MG63 (cell line): ENCODE results near the gene FAM83F. TPM values are rescaled to one million over a fixed set of nuclear protein-coding genes. Genes with fewer than 3 reads are reported as not detected.
A peak's percentile ranks its signal among the peaks of the same experiment; 100 is the strongest.

Experiments used
- DNase-seq: peaks from one replicate; pipeline ENCODE4 v3.0.0-alpha.2; 2020
- H3K27me3 ChIP-seq: fragments of 250-450 bp; sonication (Bioruptor Pico); 2 replicates; pipeline ENCODE4 v1.5.1; 2020; ENCODE audit warnings: mild to moderate bottlenecking, moderate library complexity
- H3K36me3 ChIP-seq: fragments of 250-450 bp; sonication (Bioruptor Pico); 2 replicates; pipeline ENCODE4 v1.5.1; 2020; ENCODE audit warnings: mild to moderate bottlenecking, moderate library complexity
- H3K4me3 ChIP-seq: fragments of 250-450 bp; sonication (Bioruptor Pico); 2 replicates; pipeline ENCODE4 v1.5.1; 2020; ENCODE audit warnings: mild to moderate bottlenecking, moderate library complexity
- H3K9me3 ChIP-seq: fragments of 250-450 bp; sonication (Bioruptor Pico); 2 replicates; pipeline ENCODE4 v1.5.1; 2020; ENCODE audit warnings: mild to moderate bottlenecking, moderate library complexity
- total RNA-seq: library from RNA; depleted of rRNA; stranded (reverse); fragments of >200 nt; shearing (Covaris generic); gene quantifications from 2 replicates; pipeline ENCODE4 v1.2.3, GENCODE V29; 2014; ENCODE audit warnings: low replicate concordance

FAM83F gene
- total RNA-seq, 1 experiment from 2014 or later = not detected

DNA sequence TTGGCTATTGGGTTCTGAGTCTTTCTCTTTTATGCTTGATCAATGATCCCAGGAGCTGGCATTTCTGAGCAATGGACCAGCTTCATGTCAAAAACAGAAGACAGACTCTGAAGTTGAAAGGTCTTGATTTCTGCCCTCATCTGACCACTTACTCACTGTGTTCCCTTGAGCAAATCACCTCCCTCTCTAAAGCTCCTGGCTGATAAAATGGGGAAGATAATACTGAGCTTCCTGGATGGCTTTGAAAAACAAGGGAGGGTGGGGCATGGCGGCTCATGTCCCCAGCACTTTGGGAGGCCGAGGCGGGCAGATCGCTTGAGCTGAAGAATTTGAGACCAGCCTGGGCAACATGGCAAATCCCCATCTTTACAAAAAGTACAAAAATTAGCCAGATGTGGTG, 6.4 kb downstream of the FAM83F start:
- Histone ChIP-seq H3K4me3 (no peak overlapping the region), H3K27me3 (no peaks in the 10 kb centered on the region), H3K36me3 (no peaks in the 10 kb centered on the region), H3K9me3 (no peaks in the 10 kb centered on the region)
- DNase-seq = no peak

DNA sequence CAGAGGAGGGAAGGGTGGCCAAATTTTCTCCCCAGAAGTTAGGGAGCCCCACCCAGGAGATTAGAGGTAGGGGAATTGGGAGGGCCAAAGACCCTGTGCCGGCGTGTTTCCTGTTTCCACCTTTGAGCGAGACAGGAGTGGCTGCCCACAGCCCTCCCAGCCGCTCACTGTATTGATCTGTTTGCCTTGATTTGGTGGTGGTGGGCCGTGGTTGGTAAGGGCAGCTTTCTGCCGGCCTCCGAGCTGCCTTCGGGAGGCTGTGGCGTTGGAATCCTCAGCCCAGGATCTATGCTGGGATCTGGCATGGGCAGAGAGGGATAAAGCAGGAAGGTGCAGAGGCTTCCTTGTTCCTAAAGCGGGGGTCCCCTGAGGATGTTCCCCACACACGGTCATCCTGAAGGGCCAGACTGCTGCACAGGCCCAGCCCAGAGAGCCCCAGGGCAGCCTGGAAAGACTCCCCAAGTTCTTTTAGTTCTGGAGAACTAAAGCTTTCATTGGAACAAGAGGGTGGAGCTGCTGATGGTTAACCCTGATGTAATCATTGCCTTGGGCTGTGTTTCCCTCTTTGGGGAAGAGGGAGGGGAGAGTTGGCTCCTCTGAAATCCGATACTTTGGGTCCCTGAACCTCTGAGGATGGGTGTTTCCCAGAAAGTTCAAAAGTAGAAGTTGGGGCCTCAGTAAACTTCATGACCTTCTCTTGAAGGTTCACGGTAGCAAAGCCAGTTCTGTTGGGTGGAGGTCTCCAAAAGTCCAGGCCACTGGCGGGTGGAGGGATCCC, 7.2 kb downstream of the FAM83F start:
- DNase-seq = no peak
- H3K27me3 ChIP-seq = no peaks in the 10 kb centered on the region
- H3K4me3 ChIP-seq = no peak overlapping the region
- no peaks in the 10 kb centered on the region for H3K9me3 ChIP-seq
- no peaks in the 10 kb centered on the region for H3K36me3 ChIP-seq

DNA sequence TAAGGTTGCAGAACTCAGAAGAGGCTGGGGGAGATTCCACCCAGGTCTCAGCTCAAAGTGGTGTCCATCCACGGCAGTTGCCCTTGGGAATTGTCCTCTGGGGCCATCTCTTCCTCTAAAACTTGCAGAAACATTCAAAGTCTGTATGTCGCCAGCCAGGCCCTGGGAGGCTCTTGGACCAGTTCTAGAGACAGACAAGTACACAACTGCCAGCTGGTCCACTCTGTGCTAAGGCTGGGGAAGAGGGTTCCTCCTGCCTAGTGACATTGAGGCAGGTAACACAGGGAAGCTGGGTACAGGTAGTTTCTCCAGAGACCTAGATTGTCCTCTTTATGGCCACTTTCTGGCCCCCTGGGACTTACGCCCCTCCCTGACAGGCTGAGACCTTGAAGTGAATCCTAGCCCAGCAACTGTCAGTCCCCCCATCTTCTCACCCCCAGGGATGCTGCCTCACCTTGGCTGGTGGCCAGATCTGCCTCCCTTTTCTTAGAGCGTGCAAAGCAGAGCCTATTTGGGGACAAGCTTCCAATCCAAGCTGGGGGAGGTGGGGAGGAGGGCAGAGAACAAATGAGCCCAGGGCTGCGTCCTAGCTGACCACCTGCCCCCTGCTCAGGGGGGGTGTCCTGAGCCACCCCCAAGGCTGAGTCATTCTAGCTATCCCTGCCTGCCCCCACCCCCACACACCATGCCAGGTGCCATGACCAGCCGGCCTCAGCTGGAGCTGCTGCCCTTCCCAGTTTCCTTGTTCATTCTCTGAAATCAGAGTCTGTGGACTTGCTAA, 8.4 kb downstream of the FAM83F start:
- Histone ChIP-seq H3K36me3 (no peaks in the 10 kb centered on the region), H3K9me3 (no peaks in the 10 kb centered on the region), H3K27me3 (no peaks in the 10 kb centered on the region), H3K4me3 (no peak overlapping the region)
- no peak for DNase-seq

- H3K27me3 ChIP-seq = 0 out of 2 replicates have a peak, but pooled peaks cover 2% of the 10 kb centered on the region
- H3K9me3 ChIP-seq = no peaks in the 10 kb centered on the region
- no peak overlapping the region for H3K4me3 ChIP-seq
- DNase-seq = no peak
- no peaks in the 10 kb centered on the region for H3K36me3 ChIP-seq
Observed at GRCh38 chr22:40004836-40005235, 10.1 kb downstream of the FAM83F start.

DNA sequence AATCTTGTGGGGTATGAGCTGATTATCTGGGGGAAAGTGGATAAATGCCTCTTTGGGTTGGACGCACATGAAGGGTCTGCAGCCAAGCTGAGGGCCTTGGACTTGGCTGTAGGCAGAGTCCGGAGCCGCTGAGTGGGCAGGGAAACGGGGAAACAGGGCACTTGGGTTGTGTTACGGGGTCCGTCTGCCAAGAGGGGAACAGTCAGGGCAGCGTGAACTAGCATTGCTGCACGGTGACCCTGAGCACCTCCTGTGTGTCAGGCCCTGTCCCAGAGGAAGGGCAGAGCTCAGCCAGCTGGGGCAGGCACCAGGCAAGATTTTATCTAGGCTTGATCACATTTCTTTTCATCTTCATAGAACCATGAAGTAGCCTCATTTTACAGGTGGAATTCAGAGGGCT, 11.9 kb downstream of the FAM83F start:
- Histone ChIP-seq H3K36me3 (no peaks in the 10 kb centered on the region), H3K9me3 (no peaks in the 10 kb centered on the region), H3K27me3 (0 out of 2 replicates have a peak, but pooled peaks cover 2% of the 10 kb centered on the region), H3K4me3 (no peak overlapping the region)
- no peak for DNase-seq

GRCh38 chr22:40007853-40008710, 13.3 kb downstream of the FAM83F start:
- H3K9me3 ChIP-seq = no peaks in the 10 kb centered on the region
- no peak for DNase-seq
- 0 out of 2 replicates have a peak, but pooled peaks cover 2% of the 10 kb centered on the region for H3K27me3 ChIP-seq

DNA sequence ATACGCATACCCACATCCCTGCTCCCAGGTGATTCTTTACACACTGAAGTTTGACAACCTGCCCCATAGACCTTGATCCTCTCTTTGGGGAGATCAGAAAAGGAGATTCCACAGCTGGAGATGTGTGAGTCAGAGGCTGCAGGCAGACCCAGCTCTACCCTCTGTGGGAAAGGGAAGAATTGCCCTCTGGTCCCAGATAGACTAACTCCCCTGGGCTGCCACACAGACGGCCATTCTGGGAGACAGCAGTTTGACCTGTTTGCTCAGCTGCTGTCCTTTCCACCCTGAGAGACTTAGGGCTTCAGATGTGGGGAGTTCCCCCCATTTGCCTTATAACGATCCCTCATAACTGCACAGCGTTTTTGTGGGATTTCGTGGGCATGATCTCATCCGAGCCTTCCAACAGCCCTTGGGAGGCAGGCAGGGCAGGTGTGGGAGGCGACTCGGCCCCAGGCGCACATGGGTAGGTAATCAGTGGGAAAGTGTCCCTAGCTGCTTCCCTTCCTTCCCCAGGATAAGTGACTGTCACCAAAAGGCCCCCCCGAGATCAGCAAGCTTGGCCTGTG, 14.1 kb downstream of the FAM83F start:
- peaks cover 8% of the 10 kb centered on the region; the same call in 1 of the 2 replicates for H3K27me3 ChIP-seq
- no peaks in the 10 kb centered on the region for H3K36me3 ChIP-seq
- H3K9me3 ChIP-seq = no peaks in the 10 kb centered on the region
- DNase-seq = no peak
- no peak overlapping the region for H3K4me3 ChIP-seq

More at GRCh38 chr22:40007853-40008710, 13.3 kb downstream of the FAM83F start:
- H3K4me3 ChIP-seq = no peak overlapping the region
- no peaks in the 10 kb centered on the region for H3K36me3 ChIP-seq

- no peaks in the 10 kb centered on the region for H3K36me3 ChIP-seq
- DNase-seq = peak; percentile 21
- no peak overlapping the region for H3K4me3 ChIP-seq
- peaks cover 8% of the 10 kb centered on the region; the same call in 1 of the 2 replicates for H3K27me3 ChIP-seq
- no peaks in the 10 kb centered on the region for H3K9me3 ChIP-seq
Observed at GRCh38 chr22:40009292-40009774, 14.6 kb downstream of the FAM83F start.

DNA sequence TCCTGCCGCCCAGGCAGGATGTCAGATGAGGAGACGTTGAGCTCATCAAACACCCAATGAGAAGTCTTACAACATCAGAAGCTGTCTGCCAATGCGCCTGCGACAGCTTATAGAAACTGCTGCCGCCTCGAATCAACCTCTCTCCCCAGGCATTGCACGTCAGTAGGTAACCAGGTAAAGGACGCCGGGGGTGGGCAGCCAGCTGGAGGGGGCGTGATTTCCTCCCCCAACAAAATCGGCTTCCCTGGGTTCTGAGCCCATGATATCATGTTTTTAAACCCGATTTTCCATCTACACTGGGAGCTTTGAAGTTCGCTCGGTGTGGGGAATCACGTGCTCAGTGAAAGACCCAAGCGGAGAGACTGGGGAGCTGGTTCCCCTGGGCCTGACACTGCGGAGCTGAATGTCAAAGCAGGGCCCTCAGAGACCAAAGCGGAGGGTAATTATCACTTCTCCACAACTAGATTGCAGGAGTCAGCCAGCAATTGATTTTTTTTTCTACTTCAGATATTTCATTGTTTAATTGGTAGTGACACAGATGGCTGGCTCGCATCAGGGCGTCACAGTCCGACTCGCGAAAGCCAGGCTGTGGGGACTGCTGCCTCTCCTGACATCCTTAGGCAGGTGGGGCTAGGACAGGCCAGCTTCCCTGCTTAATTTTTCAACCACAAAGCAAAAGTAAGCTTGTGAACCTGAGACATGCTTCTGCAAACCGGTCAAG, 15.4 kb downstream of the FAM83F start:
- H3K27me3 ChIP-seq = peaks cover 8% of the 10 kb centered on the region; the same call in 1 of the 2 replicates
- DNase-seq = no peak
- H3K9me3 ChIP-seq = no peaks in the 10 kb centered on the region
- no peaks in the 10 kb centered on the region for H3K36me3 ChIP-seq
- H3K4me3 ChIP-seq = no peak overlapping the region

DNA sequence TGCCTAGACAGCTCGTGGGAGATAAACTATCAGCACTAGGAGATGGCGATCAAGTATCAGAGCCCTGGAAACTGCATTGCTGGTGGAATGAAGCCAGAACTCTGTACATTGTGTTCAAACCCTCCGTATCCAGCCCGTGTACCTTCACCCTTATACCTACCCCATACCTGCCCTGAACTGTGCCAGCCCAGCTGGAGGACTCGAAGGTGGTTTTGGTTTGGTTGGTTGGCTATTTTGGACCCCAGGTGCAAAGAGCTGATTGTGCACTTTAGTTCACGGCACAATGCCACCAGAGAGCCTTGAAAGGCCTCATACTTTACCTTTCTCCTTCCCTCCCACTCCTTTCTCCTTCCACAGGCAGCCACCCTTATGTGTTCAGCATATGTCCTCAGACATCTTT, 16.0 kb downstream of the FAM83F start:
- DNase-seq = no peak
- peaks cover 8% of the 10 kb centered on the region; the same call in 1 of the 2 replicates for H3K27me3 ChIP-seq
- no peaks in the 10 kb centered on the region for H3K9me3 ChIP-seq
- H3K4me3 ChIP-seq = no peak overlapping the region
- H3K36me3 ChIP-seq = no peaks in the 10 kb centered on the region

DNA sequence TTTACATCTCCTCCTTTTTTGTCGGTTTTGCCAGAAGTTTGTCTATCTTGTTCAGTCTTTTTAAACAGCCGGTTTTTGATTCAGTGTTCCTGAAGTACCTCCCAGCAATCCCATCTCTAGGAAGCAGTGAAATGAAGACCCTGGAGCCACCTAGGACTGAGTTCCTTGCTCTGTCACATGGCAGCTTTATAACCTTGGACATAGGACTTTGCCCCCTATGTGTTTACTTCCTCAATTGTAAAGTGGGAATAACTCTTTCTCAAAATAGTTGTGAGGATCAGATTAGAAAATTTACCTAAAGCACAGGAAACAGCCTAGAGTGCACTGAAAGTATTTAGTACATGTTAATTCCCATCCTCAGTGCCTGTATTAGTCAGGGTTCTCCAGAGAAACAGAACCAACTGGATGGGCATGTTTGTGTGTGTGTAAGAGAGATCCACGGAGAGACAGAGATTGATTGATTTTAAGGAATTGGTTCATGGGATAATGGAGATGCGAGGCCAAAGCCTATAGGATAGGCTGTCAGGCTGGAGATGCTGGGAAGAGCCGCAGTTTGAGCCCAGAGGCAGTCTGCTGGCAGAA, 20.0 kb downstream of the FAM83F start:
- Histone ChIP-seq H3K4me3 (no peak overlapping the region), H3K27me3 (peaks cover 6% of the 10 kb centered on the region; the same call in 1 of the 2 replicates), H3K36me3 (no peaks in the 10 kb centered on the region), H3K9me3 (no peaks in the 10 kb centered on the region)
- no peak for DNase-seq

- DNase-seq = no peak
- no peak overlapping the region for H3K4me3 ChIP-seq
- no peaks in the 10 kb centered on the region for H3K9me3 ChIP-seq
- peaks cover 6% of the 10 kb centered on the region; the same call in 1 of the 2 replicates for H3K27me3 ChIP-seq
- H3K36me3 ChIP-seq = no peaks in the 10 kb centered on the region
Observed at GRCh38 chr22:40015358-40015976, 20.7 kb downstream of the FAM83F start.

DNA sequence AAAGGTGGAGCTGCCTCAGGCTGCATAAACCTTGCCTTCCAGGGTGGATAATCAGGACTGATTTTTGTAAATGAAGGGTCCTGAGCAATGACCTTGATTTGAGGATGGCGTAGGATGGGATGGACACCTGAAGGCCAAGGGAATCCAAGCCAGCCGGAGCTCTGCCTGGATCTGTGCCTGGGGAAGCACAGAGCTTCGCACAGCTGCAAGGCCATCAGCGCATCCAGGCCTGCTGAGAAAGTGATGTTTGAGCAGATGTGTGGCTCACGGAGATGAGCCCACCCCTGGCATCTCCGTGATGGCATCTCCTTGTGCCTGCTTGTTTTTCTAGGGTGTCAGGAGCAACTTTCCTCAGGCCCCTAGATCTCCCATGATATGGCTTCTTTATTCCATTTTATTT, 23.3 kb downstream of the FAM83F start:
- no peak overlapping the region for H3K4me3 ChIP-seq
- no peaks in the 10 kb centered on the region for H3K9me3 ChIP-seq
- peaks cover 6% of the 10 kb centered on the region; the same call in 1 of the 2 replicates for H3K27me3 ChIP-seq
- DNase-seq = no peak
- H3K36me3 ChIP-seq = no peaks in the 10 kb centered on the region

DNA sequence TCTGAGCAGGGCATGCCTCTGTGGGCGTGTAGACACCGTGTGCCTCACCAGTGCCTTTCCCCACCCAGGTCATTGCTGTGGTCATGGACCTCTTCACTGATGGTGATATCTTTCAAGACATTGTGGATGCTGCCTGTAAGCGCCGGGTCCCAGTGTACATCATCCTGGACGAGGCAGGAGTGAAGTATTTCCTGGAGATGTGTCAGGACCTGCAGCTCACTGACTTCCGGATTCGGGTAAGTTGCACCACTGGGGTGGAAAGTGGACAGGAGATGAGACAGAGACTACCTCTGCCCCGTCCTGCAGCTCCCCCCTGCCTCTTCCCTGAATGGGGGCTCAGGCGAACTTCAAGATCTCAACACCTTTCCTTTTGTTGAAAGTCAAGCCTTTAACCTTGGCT, 24.3 kb downstream of the FAM83F start:
- H3K27me3 ChIP-seq = no peaks in the 10 kb centered on the region
- no peaks in the 10 kb centered on the region for H3K36me3 ChIP-seq
- DNase-seq = no peak
- H3K9me3 ChIP-seq = no peaks in the 10 kb centered on the region
- no peak overlapping the region for H3K4me3 ChIP-seq

DNA sequence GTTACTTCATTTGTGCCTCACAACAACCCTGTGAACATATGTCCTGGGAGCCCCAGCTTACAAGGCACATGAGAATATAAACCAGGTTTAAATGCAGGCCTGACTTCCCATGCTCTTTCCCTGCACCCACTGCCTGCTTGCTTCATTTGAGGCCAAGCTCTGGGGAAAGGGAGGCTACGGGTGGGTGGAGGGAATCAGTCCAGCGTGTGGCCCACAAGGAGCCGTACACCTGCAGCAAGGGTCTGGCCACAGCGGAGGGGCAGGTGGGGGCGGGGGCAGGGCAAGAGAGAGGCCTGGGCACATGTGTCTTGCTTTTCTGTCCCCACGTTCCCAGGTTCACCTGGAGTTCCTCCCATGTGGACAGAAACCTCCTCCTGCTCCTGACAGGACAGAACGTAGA, 26.2 kb downstream of the FAM83F start:
- H3K27me3 ChIP-seq = no peaks in the 10 kb centered on the region
- H3K9me3 ChIP-seq = no peaks in the 10 kb centered on the region
- H3K4me3 ChIP-seq = no peak overlapping the region
- no peak for DNase-seq
- no peaks in the 10 kb centered on the region for H3K36me3 ChIP-seq
